HG03354 (cell line): ENCODE data around the gene PAM.
A peak's percentile ranks its signal among the peaks of the same experiment; 100 is the strongest.

Source experiments
- ATAC-seq: cut with Tn5 transposase; IDR thresholded peaks from one replicate; pipeline ENCODE4 v1.9.1; 2021; ENCODE audit warnings: mild to moderate bottlenecking; ENCODE audit not compliant: unreplicated experiment, poor library complexity, severe bottlenecking

Gene PAM

DNA sequence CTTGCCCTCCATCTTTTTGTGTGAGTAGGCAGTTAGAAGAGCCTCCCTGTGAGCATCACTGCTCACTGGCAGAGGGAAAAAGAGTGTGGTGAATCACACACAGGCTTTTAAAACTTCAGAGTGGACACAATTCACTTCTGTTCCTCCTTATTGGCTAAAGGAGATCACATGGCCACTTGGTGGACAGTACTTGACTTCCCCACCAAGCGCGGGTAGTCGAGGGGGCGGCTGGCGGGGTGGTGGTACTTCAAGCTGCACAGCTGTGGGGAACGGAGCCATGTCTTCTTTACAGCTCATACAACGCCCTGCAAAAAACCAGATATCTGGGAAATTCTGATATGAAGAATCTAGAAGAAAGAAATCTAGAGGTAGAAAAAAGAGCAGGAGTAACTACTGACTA lies 95.4 kb downstream of the PAM start:
- no peak for ATAC-seq

DNA sequence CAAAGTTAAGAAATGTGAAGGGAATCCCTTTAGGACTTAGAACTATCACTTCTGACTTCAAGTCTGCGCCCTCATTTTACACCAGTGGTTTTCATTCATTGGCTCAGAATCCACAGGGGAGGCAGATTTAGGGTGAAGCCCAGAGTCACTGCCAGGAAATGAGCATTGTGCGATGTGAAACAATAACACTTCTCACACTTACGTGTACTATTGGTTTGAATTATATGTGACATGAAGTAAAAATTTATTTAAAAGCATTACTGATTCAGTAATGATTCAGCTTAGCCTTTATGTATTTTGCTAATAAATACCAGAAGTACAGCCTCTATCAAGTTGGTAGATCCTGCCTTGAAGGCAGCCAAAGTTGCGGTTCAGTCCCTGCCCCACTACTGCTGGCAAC lies 98.6 kb downstream of the PAM start:
- ATAC-seq, result no peak

DNA sequence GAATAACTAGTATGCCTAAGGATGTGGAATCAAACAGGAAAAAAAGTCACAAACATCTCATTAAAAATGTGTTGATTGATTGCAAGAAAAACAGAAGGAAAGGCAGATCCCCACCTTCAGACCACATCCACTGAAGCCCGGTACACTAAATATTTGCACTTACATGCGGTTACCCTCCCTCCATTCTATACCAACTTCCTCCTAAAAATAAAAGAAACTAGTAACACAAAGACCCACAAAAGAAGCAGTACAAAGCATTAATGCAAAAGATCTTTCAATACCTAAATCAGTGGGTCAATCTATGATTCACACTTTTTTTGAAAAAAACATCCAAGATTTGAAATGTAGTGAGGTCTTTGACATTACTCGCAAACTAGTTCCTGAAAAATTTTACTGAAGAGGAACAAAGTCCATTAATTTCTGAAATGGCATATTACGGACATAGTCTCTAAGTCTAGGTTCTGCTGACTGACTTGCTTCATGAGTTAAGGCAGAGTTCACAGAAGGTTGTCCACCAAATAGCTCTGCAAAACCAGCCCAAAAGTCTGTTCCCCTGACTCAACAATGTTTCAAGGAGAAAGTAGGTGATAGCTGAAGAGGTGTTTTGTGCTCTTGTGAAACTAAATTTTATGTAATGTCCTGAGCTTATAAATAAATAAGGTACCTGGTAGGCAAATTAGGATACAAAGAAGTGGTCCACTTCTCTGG lies 100.7 kb downstream of the PAM start:
- ATAC-seq, result no peak

DNA sequence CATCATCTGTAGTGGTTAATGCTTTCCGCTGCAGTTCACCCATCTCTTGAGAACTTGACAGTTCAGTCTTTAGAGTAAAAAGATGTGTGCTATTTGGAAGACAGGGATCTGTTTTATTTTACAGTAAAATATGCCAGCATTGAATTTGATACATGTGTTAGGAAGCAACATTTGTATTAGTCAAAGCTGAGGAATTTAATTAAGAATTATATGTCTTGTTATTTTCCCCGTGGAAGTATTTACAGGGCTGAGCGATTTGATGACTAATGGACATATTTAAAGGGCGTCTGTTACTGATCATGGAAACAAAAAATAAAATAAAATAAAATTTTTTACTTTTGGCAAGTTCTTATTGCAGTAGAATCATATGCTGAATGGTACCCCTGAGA lies 101.3 kb downstream of the PAM start:
- no peak for ATAC-seq

DNA sequence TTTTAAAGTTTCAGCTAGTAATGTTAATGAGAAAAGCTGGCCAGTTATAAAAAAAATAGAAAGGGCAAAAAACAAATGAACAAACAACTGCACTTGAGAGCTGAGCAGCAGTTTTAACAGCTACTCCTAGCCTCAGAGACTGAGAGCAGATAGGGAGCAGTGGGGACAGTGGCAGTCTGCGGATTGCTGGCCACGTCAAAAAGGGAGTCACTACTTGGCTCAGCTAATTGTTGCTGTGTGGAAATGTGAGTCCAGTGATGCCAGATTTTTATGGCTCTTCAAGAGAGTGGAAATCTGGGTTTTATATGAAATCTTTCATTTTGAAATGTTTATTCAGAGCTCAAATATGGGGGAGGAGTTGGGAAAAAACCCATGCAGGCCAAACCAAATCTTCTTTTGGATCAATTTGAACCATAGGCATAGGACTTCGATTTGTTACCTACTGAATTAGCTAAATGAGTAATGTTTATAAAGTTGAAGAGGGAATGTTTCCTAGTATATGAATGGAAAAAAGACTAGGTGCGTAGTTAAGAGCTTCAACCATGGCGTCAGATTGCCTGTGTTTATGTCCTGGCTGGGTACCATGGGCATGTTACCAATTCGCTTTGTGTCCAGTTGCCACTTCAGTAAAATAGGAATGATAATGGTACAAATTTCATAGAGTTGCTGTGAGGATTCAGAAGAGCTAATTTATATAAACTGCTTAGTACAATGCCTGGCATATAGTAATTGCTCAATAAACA lies 102.1 kb downstream of the PAM start:
- ATAC-seq, result no peak

DNA sequence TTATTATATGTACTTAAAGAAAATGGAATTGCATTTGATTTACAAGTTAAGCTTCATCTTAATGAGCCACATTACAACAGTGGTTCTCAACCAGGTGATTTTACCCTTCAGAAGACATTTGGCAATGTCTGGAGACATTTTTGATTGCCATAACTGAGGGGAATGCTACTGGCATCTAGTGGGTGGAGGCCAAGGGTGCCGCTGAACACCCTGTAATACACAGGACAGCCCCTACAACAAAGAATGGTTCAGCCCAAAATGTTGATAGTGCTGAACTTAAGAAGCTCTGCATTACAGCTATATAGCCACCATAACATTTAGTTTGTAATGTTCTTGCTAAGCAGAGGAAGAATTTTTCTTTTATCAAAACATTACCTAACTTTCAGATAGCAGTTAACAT lies 103.1 kb downstream of the PAM start:
- no peak for ATAC-seq

DNA sequence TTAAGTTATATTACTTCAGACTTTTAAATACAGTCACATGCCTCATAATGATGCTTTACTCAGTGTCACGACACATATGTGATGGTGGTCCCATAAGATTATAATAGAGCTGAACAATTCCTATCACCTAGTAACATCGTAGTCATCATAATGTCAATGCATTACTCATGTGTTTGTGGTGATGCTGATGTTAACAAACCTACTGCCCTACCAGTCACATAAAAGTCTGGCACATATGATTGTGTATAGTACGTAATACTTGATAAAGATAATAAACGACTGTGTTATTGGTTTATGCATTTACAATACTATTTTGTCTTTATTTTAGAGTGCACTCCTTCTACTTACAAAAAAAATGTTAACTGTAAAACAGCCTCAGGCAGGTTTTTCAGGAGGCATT lies 103.7 kb downstream of the PAM start:
- ATAC-seq, result no peak

DNA sequence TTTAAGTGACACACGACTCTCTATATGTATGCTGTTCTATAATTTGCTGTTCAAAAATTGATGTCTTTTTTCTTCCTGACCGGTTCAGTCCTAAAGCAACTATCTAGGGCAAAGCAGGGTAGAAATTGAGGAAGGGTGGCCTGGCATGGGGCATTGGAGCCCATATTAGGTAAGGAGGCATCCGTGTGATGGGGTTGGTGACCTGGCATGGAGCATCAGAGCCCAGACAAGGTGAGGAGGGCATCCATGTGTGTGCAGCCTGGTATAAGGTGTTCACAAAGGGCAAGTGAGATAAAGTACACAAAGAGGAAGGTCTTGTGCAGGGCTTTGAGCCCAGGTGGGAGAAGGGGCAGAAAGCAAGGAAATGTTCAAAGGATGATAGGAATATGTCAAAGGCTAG lies 104.9 kb downstream of the PAM start:
- no peak for ATAC-seq

DNA sequence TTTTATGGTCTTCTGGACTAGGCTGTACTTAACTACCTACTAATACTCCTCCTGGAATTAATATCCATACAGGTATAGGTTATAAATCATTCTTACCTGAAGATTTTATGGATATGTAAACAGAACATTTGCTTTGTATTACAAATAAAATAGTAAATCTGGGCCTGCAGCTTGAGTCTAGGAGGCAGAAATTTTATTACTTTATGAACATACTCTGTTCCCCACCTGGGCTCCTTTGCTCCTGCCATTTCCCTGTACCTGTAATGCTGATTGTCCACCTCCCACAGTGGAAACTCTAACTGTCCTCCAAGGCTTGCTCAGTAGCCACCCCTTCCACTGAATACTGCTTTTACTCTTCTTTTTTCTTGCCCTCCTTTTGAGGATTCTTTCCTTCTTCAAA lies 108.0 kb downstream of the PAM start:
- no peak for ATAC-seq

DNA sequence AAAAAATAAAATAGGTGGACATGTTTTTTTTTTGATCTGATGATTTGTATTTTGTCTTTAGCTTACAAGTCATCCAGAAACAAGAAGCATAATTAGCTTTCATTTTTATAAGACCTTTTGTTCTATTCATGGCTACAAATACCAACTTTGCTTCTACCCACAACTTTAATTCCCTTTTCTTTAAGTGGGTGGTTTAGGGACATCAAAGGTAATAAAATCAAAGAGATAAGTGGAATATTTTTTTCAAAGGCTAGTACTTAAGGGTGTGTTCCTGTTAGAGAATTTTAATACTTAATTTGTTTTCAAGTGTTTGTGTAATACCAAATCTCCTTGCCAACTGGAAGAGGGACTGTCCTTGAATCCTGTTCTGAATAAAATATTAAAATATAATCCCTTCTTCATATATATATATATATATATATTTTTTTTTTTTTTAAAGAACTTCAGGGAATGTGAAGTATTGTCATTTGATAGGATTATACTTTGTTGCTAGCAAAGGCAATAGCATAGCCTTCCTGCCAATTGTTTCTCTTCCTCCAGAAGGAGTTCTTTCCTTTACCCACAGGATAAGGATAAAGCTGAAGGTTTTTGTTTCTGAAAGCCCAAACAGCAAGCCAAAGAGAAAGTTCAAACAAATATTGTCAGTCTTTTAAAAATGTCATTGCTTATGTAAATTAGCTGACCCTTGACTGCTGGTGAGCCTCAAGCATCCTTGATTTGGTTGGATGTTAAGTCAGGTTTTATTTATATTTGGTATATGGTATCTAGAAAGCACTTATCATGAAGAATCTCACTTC lies 108.9 kb downstream of the PAM start:
- ATAC-seq, result no peak

DNA sequence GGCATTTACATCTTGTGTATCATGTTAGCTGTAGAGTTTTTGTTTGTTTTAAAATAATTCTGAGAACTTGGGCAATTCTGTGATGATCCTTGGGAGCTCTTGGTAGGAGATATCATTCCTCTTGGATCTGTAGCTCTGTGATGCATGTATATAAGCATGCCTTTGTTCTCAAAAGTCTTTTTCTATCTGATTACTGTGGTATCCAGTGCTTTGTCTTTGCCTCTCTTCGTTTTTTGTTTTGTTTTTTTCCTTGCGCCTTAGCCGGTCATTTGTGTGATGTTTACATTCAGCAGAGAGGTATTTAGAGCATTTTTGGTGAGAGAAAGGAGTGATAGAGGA lies 110.0 kb downstream of the PAM start:
- ATAC-seq, result no peak

DNA sequence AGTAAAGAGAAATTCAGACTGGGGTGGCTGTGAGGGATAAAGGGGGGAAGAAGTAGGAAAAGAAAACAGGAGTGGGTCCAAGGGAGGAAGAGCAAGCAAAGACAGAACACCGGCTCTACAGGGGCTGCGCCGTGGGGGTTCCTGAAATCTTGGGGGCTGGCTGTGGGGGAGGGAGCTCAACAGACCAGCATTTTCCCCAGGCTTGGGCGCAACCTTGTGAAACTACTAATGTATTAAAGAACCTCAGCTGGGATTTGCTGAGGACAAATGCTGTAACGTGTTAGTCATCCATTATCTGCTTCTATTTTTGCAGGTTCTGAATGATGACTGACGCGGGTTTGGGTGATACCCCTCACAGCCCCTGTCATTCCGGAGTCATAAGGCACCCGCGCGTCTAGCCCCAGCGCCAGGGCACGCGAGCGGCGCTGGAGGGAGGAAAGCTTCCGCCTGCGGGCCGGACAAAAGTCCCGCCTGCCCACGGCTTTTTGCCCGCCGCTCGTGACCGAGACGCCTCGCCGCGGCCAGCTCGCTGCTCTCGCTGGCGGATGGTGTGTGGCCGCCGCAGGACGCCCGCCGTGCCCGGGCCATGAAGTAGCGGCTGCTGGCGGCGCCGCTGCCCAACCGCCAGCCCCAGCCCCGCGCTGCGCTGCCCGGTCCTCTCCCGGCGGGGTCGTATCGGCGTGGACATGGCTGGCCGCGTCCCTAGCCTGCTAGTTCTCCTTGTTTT lies 110.6 kb downstream of the PAM start:
- peak; percentile 86 for ATAC-seq

DNA sequence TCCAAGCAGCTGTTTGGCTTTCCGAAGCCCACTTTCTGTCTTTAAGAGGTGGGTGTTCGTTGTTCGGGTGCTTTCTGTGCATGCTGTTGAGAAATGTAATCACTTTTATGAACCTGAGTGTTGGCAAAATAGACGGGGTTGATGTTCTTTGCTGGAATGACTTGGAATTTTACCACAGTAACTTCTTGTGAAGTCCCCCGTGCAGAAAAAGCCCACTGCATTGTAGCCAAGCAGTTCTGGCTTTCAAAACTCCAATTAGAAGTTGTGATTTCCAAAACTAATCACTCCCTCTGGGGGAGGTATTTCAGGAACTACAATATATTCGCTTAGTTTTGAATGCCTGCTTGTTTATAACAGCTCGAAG lies 111.1 kb downstream of the PAM start:
- ATAC-seq, result peak; percentile 18

DNA sequence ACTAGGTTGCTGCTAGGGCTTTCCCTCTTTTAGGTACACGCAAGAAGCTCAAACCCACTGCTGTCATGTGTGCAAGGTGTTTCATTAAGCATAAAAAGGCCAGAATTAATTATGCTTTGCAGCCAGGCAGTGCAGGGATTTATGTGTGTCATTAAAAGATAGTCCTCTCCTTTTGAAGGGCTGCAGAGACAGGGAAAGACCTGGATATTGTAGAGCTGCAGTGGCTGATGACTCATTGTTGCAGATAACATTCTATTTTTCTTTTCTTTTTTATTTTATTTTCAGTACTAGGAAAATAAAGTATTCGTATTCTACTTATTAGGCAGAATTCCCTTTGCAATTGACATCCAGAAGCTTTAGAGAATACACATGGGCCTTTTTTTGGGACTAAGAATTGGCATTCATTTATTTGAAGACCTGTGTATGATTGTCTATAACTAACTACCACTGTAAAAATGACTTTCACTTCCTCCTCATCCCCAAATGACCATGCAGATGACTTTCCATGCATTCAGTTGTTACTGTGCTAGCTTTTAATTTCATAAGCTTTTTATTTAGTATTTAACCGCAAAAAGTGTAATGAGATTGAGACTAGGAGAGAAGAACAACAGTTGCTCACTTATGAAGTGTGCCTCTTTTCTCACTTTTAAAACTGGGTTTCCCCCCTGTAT lies 113.0 kb downstream of the PAM start:
- no peak for ATAC-seq

DNA sequence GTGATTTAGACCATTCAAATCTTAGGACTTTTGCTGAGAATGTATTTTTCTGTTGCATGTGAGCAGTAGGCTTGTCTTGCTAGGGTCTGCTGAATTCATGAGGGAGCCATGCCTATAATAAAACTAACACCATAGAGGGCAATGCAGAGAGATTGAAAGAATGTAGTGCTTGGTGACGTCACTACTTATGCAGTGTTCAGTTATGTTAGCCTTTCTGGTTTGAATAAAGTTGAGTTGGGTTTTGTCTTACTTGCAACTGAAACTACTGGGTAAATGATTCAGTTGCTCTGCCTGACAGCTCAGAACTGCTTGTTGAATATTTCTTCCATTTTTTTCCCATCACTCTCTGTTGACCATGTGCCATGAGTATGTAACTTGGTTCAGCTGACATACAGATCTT lies 114.1 kb downstream of the PAM start:
- no peak for ATAC-seq

DNA sequence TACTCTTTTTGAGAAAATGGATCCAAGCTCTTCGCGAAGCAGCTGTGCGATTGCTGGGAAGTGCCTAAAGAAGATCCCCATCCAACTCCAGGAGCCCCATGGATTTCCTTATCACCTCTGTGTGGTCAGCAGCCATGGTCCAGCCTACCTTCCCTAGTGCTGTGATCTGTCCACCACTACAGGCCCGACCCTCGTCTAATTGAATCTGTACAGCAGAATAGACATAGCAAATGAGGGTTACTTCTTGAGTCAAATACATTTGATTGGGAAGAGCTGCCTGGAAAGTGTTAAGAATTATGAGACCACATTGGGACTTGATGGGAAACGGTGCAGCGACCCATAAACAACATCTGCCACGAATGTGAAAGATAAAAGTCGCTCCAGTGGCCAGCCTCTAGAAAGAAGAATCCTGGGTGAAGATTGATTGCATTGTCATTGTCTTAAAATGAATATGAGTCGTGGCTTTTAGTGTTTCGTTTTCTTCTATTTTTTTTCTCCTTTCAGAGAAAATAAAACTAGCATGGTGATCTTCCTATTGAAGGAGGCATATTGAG lies 118.4 kb downstream of the PAM start:
- ATAC-seq, result no peak

DNA sequence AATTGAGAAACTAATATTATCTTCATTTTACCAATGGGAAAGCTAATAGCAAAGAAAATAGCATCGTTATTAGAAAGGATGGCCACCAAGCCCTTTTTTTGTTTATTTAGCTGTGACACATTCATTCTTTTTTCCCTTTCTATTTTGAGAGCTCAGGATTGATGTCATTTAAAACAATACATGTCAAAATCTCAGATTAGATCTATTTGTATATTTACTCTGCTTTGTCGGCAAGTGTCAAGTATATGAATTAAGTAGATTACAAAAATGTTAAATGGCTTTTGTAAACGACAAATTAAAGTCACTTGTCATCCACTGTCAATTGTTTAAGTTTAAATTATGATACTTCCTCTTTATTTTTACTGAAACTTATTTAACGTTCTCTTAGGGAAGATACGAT lies 118.9 kb downstream of the PAM start:
- ATAC-seq, result no peak

DNA sequence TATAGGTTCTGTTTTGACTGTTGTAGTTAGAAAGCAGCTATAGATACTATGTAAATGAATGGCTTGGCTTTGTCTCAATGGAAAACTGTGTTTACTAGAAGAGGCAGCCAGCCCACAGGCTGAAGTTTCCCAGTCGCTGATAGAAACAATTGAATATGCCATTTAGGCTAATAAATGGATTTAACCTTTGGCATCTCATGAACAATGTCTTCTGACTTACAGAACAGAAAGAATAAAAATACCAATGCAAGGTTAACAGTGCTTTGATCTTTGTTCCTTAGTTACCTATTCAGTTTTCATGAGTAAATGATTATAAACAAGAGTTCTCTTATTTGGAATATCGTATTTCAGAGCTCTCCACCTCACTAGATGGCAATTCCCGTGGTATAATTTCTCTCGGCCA lies 120.6 kb downstream of the PAM start:
- no peak for ATAC-seq

DNA sequence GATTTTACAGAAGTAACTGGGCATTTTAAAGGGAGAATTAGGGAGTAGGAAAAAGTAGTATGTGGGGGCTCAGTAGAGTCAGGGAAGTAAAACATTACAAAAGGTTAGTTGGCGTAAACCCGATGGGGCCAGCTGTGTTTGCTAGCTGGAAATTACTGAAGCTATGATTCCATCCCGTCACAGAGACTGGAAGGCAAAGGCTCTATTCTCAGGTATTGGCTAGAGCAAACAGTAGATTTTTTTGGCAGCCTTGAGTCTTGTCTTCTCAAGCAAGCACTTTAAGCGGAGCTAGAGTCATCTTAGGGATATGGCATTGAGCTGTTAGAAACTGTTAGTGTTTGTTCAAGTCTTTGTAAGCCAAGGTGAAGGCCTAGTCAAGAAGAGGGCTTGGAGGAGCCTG lies 121.5 kb downstream of the PAM start:
- ATAC-seq, result no peak

DNA sequence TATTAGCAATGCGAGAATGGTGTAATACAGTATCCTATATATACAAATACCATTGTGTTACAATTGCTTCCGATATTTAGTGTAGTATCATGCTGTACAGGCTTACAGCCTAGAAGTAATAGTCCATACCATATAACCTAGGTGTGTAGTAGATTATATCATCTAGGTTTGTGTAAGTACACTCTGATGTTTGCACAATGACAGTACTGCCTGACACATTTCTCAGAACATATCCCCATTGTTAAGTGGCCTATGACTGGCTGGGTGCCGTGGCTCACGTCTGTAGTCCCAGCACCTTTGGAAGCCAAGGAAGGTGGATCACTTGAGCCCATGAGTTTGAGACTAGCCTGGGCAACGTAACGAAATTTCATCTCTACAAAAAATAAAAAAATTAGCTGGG lies 124.6 kb downstream of the PAM start:
- no peak for ATAC-seq
